HG03108 (cell line): ENCODE measurements around the gene KIAA0513.
"Not testable (repeated sequence)": the region's sequence is repeated elsewhere in the genome, so short reads cannot be mapped to it uniquely, and the experiment has no call there.

Experiments used
- ATAC-seq: cut with Tn5 transposase; IDR thresholded peaks from one replicate; pipeline ENCODE4 v1.9.1; 2021; ENCODE audit warnings: moderate library complexity; ENCODE audit not compliant: unreplicated experiment

The KIAA0513 gene

GRCh38 chr16:85028685-85029407, 1.3 kb downstream of the KIAA0513 start:
- ATAC-seq: no peak

GRCh38 chr16:85029408-85029784, 1.8 kb downstream of the KIAA0513 start:
- no peak for ATAC-seq

- no peak for ATAC-seq
Observed at GRCh38 chr16:85029981-85030401, 2.4 kb downstream of the KIAA0513 start.

GRCh38 chr16:85031451-85031850, 3.9 kb downstream of the KIAA0513 start:
- no peak for ATAC-seq

- not testable (repeated sequence) for ATAC-seq
Observed at GRCh38 chr16:85032187-85032586, 4.6 kb downstream of the KIAA0513 start.

GRCh38 chr16:85033171-85033570, 5.6 kb downstream of the KIAA0513 start:
- ATAC-seq: no peak

- no peak for ATAC-seq
Observed at GRCh38 chr16:85034591-85035433, 7.2 kb downstream of the KIAA0513 start.

GRCh38 chr16:85036236-85037049, 8.8 kb downstream of the KIAA0513 start:
- ATAC-seq: no peak

- no peak for ATAC-seq
Observed at GRCh38 chr16:85037050-85037410, 9.4 kb downstream of the KIAA0513 start.

GRCh38 chr16:85037721-85038120, 10.1 kb downstream of the KIAA0513 start:
- ATAC-seq: no peak

GRCh38 chr16:85040685-85041084, 13.1 kb downstream of the KIAA0513 start:
- no peak for ATAC-seq

GRCh38 chr16:85041219-85042166, 13.9 kb downstream of the KIAA0513 start:
- no peak for ATAC-seq

GRCh38 chr16:85042167-85042526, 14.6 kb downstream of the KIAA0513 start:
- no peak for ATAC-seq

GRCh38 chr16:85042606-85043005, 15.0 kb downstream of the KIAA0513 start:
- ATAC-seq: no peak

- ATAC-seq: no peak
Observed at GRCh38 chr16:85045077-85045476, 17.5 kb downstream of the KIAA0513 start.

GRCh38 chr16:85045641-85046471, 18.3 kb downstream of the KIAA0513 start:
- ATAC-seq: no peak

GRCh38 chr16:85046472-85046916, 18.9 kb downstream of the KIAA0513 start:
- ATAC-seq: no peak

- no peak for ATAC-seq
Observed at GRCh38 chr16:85046931-85047866, 19.6 kb downstream of the KIAA0513 start.
